Fibroblast of lung (primary cell): Measurements from ENCODE around the gene IL9R.

Source experiments
- EZH2 ChIP-seq: IDR thresholded peaks from 2 replicates; pipeline ENCODE4 v1.5.1; 2012; ENCODE audit warnings: low read length, control low read depth, mild to moderate bottlenecking; ENCODE audit errors: missing control alignments
- TF ChIP-seq, protein P1 (sequence below), 2 donors: IDR thresholded peaks in 1 of 2; conservative IDR thresholded peaks in 1 of 2; 1 replicate in 1 of 2; 2 replicates in 1 of 2; pipeline ENCODE4 v1.5.1; 2011 to 2012; ENCODE audit warnings: low read length in 2 of 2, control low read depth in 1 of 2, inconsistent platforms in 1 of 2, low read depth in 1 of 2, mild to moderate bottlenecking in 1 of 2

DNA sequence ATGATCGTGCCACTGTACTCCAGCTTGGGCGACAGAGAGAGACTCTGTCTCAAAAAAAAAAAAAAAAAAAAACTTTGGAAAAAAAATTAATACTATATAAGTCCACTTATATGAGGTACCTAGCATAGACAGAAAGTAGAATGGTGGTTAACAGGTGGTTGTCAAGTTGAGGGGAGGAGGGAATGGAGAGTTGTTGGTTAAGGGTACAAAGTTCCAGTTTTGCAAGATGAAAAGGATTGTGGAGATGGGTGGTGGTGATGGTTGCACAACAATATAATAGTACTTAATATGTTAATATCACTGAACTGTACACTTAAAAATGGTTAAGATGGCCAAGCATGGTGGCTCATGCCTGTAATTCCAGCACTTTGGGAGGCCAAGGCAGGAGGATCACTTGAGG is 4.1 kb upstream of the IL9R start:
- TF ChIP-seq, protein P1, sequence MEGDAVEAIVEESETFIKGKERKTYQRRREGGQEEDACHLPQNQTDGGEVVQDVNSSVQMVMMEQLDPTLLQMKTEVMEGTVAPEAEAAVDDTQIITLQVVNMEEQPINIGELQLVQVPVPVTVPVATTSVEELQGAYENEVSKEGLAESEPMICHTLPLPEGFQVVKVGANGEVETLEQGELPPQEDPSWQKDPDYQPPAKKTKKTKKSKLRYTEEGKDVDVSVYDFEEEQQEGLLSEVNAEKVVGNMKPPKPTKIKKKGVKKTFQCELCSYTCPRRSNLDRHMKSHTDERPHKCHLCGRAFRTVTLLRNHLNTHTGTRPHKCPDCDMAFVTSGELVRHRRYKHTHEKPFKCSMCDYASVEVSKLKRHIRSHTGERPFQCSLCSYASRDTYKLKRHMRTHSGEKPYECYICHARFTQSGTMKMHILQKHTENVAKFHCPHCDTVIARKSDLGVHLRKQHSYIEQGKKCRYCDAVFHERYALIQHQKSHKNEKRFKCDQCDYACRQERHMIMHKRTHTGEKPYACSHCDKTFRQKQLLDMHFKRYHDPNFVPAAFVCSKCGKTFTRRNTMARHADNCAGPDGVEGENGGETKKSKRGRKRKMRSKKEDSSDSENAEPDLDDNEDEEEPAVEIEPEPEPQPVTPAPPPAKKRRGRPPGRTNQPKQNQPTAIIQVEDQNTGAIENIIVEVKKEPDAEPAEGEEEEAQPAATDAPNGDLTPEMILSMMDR (conservative IDR thresholded peaks at IDR 0.05 in 1 of 2, IDR thresholded peaks at IDR 0.05 in 1 of 2; ENCODE audit: low read depth in 1 of 2, low read length in 2 of 2) = no peak
- TF ChIP-seq EZH2 = no peak
